Smooth muscle cell (in vitro differentiated cells): ENCODE data around the gene KIF16B. TPM values are rescaled to one million over a fixed set of nuclear protein-coding genes. Genes with fewer than 3 reads are reported as not detected.

Experiments used
- DNase-seq: peaks from one replicate; lab custom pipeline; 2025; ENCODE audit not compliant: unreplicated experiment; lab: John Stamatoyannopoulos, UW
- H2AFZ ChIP-seq: fragments of 200-600 bp; sonication (generic); 2 replicates; pipeline ENCODE4 v1.6.0; 2016; ENCODE audit warnings: antibody characterized with exemption, low read depth, mild to moderate bottlenecking
- H3F3A ChIP-seq: fragments of 200-600 bp; sonication (generic); 2 replicates; pipeline ENCODE4 v1.6.0; 2017; ENCODE audit warnings: antibody characterized with exemption, low read depth
- H3K27ac ChIP-seq: fragments of 200-600 bp; sonication (generic); 2 replicates; pipeline ENCODE4 v1.5.1; 2016; ENCODE audit warnings: low read depth, mild to moderate bottlenecking
- H3K27me3 ChIP-seq: fragments of 200-600 bp; sonication (generic); 2 replicates; pipeline ENCODE4 v1.6.1; 2016; ENCODE audit warnings: low read depth, mild to moderate bottlenecking
- H3K36me3 ChIP-seq: fragments of 200-600 bp; sonication (generic); 2 replicates; pipeline ENCODE4 v1.5.1; 2016; ENCODE audit warnings: low read depth
- H3K4me1 ChIP-seq: fragments of 200-600 bp; sonication (generic); 2 replicates; pipeline ENCODE4 v1.5.1; 2016; ENCODE audit warnings: low read depth
- H3K4me2 ChIP-seq: fragments of 200-600 bp; sonication (generic); 2 replicates; pipeline ENCODE4 v1.6.0; 2016; ENCODE audit warnings: mild to moderate bottlenecking
- H3K4me3 ChIP-seq: fragments of 200-600 bp; sonication (generic); 2 replicates; pipeline ENCODE4 v1.5.1; 2016; ENCODE audit warnings: mild to moderate bottlenecking
- H3K79me2 ChIP-seq: fragments of 200-600 bp; sonication (generic); 2 replicates; pipeline ENCODE4 v1.6.0; 2016; ENCODE audit warnings: low read depth, mild to moderate bottlenecking
- H3K9ac ChIP-seq: fragments of 200-600 bp; sonication (generic); 2 replicates; pipeline ENCODE4 v1.6.0; 2016; ENCODE audit warnings: low read depth
- H3K9me3 ChIP-seq: fragments of 200-600 bp; sonication (generic); replicated peaks from 2 replicates; pipeline ENCODE4 v1.5.1; 2016; ENCODE audit warnings: low read depth
- H4K20me1 ChIP-seq: fragments of 200-600 bp; sonication (generic); 2 replicates; pipeline ENCODE4 v1.6.0; 2016; ENCODE audit warnings: low read depth
- CTCF ChIP-seq: fragments of 200-600 bp; sonication (generic); IDR thresholded peaks from 2 replicates; pipeline ENCODE4 v1.5.1; 2017; ENCODE audit warnings: borderline replicate concordance, mild to moderate bottlenecking, antibody characterized with exemption; ENCODE audit not compliant: insufficient read depth, poor library complexity, severe bottlenecking
- WGBS: methylation state at CpG from one replicate; pipeline ENCODE4 v1.1.7; 2016; ENCODE audit warnings: low lambda C conversion rate; 5-methylcytosine and 5-hydroxymethylcytosine counted together
- polyA plus RNA-seq: library from polyadenylated mRNA; unstranded; fragments of >200 nt; fragmentation: Nextera tagmentation; extraction: Ambion mirVana; gene quantifications from 2 replicates; pipeline ENCODE4 v1.2.1, GENCODE V29; 2016
- total RNA-seq: library from RNA; depleted of rRNA; stranded (reverse); fragments of >200 nt; gene quantifications from 2 replicates; pipeline ENCODE4 v1.2.3, GENCODE V29; 2014

Gene KIF16B
- total and polyA plus RNA-seq, 2 experiments from 2014 or later, result 3.6 to 12.9 TPM

GRCh38 chr20:16352751-16353416 is 220.4 kb downstream of the KIF16B start:
- Histone ChIP-seq H3K27me3 (no peaks in the 10 kb centered on the region), H3K79me2 (no peaks in the 10 kb centered on the region), H3K4me2 (no peak overlapping the region), H2AFZ (no peak overlapping the region), H3F3A (no peaks in the 10 kb centered on the region), H3K9ac (no peak overlapping the region), H3K27ac (no peak overlapping the region), H3K4me1 (no peaks in the 10 kb centered on the region), H3K36me3 (no peaks in the 10 kb centered on the region), H4K20me1 (no peaks in the 10 kb centered on the region), H3K9me3 (no peaks in the 10 kb centered on the region), H3K4me3 (no peak overlapping the region)
- WGBS, result 98% methylated on average over 5 of the region's 5 CpGs
- no peak for DNase-seq
- no peak for TF ChIP-seq CTCF

- no peak for DNase-seq
- Histone ChIP-seq H3K9me3 (no peaks in the 10 kb centered on the region), H3K4me1 (no peaks in the 10 kb centered on the region), H3K36me3 (no peaks in the 10 kb centered on the region), H3K79me2 (no peaks in the 10 kb centered on the region), H3K9ac (no peak overlapping the region), H3K4me3 (no peak overlapping the region), H3K27me3 (no peaks in the 10 kb centered on the region), H2AFZ (no peak overlapping the region), H3F3A (no peaks in the 10 kb centered on the region), H4K20me1 (no peaks in the 10 kb centered on the region), H3K27ac (no peak overlapping the region), H3K4me2 (no peak overlapping the region)
- WGBS, result 76% methylated on average over 4 of the region's 4 CpGs
- TF ChIP-seq CTCF, result no peak
Measured at GRCh38 chr20:16352321-16352720, 220.9 kb downstream of the KIF16B start.

GRCh38 chr20:16351415-16351814 is 221.8 kb downstream of the KIF16B start:
- H3K27me3 ChIP-seq, result no peaks in the 10 kb centered on the region
- 96% methylated on average over 9 of the region's 9 CpGs for WGBS
- no peaks in the 10 kb centered on the region for H4K20me1 ChIP-seq

More at GRCh38 chr20:16351415-16351814, 221.8 kb downstream of the KIF16B start:
- TF ChIP-seq CTCF, result no peak
- Histone ChIP-seq H3K27ac (no peak overlapping the region), H3K9ac (no peak overlapping the region), H3K4me1 (no peaks in the 10 kb centered on the region), H3K4me3 (no peak overlapping the region), H3F3A (no peaks in the 10 kb centered on the region), H2AFZ (no peak overlapping the region), H3K79me2 (no peaks in the 10 kb centered on the region), H3K9me3 (no peaks in the 10 kb centered on the region), H3K36me3 (no peaks in the 10 kb centered on the region), H3K4me2 (no peak overlapping the region)
- DNase-seq, result no peak
